AG09319 (cell line): ENCODE data around the gene PPP1R7.

ENCODE experiments used
- DNase-seq: peaks from one replicate; pipeline ENCODE4 v3.0.0-alpha.2; 2010; ENCODE audit warnings: low read depth; ENCODE audit errors: extremely low read depth
- TF ChIP-seq, protein P1 (sequence below): IDR thresholded peaks from 2 replicates; pipeline ENCODE4 v1.5.1; 2011; ENCODE audit warnings: low read depth, mild to moderate bottlenecking, inconsistent platforms, low read length, moderate library complexity

The PPP1R7 gene

DNA sequence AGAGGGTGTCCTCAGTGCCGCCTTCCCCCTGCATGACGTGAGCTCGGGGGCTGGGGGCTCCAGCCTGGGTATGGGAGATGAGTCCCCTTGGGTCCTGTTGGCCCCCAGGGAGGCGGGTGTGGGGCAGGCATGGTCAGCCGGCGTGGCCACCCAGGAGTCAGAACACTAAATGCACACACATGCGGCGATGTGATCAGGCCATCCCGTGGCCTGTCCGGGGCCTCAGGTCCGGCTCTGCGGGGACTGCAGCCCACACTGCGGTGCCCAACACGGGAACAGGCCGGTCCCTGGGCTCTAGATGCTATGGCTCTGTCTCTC lies 52.0 kb downstream of the PPP1R7 start:
- DNase-seq = no peak
- TF ChIP-seq, protein P1, sequence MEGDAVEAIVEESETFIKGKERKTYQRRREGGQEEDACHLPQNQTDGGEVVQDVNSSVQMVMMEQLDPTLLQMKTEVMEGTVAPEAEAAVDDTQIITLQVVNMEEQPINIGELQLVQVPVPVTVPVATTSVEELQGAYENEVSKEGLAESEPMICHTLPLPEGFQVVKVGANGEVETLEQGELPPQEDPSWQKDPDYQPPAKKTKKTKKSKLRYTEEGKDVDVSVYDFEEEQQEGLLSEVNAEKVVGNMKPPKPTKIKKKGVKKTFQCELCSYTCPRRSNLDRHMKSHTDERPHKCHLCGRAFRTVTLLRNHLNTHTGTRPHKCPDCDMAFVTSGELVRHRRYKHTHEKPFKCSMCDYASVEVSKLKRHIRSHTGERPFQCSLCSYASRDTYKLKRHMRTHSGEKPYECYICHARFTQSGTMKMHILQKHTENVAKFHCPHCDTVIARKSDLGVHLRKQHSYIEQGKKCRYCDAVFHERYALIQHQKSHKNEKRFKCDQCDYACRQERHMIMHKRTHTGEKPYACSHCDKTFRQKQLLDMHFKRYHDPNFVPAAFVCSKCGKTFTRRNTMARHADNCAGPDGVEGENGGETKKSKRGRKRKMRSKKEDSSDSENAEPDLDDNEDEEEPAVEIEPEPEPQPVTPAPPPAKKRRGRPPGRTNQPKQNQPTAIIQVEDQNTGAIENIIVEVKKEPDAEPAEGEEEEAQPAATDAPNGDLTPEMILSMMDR = no peak

DNA sequence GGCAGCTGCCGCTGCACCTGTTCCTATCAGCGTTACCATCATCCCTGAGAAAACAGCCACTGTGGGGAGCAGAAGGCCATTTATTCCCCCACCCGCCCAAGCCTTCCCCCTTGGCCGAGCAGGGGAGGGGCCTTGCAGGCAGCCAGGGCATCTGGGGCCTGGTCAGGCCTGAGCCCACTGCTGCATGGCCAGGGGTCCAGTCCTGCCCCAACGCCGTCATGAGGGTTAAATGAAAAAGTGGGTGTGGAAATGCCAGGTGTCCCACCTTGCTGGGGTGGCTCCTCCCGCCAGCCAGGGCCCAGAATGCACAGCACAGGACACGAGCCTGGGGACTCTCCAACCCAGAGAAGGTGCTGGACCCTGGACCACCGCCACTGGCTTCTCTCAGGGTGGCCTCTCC lies 52.4 kb downstream of the PPP1R7 start:
- TF ChIP-seq, protein P1 = no peak
- DNase-seq = no peak

DNA sequence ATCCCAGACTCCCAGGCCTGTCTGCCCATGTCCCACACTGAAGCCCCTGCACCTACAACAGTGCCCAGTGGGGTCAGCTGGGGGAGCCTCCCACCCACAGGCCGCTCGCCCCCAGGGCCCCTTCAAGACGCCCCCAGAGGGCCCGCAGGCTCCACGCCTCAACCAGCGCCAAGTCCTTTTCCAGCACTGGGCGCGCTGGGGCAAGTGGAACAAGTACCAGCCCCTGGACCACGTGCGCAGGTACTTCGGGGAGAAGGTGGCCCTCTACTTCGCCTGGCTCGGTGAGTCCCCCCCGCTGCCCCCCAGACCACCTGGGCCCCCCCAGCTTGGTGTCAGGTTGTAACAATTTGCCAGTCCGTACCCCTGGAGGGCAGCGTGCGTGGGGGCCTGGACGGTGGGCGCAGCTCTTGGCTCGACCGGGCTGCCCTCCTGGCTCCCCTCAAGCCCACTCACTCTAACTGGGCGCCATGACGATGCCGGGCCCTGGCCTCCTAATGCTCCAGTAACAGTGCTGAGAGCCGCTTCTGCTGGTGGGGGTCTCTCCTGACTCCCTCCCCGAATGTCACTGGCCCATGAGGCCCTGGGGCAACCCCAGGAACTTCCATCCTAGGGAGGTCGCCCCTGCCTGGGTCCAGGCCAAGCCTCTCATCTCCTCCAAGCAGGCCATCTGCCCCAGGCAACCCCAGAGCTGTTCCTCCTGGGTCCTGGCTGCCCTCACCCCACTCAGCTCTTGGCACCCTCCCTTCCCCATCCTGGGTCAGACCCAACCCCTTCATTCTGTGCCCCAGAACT lies 53.1 kb downstream of the PPP1R7 start:
- TF ChIP-seq, protein P1 = no peak
- DNase-seq = no peak

DNA sequence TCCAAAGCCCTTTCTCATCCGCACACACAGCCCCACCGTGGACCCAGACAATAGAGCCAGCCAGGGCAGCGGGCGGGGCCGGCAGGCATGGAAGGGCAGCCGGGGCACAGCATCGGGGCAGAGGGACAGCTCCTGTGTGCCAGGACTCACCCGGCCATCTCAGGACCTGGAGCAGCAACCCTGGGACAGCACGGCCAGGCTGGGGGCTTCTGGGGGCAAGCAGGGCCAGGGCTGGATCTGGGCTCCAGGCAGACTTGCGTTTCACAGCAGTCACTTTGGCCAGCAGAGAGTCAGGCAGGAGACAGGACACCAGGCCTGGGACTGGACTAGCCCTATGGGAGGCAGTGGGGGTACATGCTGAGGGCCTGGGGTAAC lies 53.7 kb downstream of the PPP1R7 start:
- TF ChIP-seq, protein P1 = no peak
- DNase-seq = no peak

DNA sequence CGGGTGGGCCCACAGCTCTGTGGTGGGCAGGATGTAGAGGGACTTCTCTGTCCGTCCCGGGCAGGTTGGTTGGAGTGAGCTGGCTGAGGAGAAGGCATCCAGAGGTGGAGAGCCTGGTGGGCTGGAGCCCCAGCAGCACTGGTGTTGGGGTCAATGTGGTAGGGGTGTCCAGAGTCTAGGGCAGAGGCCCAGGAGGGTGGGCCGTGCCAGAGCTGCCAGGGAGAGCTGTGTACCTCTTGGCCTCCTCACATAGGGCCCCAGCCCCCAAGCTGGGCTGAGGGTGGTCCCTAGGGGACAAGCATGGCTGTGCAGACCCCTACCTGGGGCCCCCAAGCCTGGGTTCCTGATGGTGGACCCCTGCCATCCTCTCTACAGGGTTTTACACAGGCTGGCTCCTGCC lies 54.2 kb downstream of the PPP1R7 start:
- TF ChIP-seq, protein P1 = no peak
- DNase-seq = no peak

DNA sequence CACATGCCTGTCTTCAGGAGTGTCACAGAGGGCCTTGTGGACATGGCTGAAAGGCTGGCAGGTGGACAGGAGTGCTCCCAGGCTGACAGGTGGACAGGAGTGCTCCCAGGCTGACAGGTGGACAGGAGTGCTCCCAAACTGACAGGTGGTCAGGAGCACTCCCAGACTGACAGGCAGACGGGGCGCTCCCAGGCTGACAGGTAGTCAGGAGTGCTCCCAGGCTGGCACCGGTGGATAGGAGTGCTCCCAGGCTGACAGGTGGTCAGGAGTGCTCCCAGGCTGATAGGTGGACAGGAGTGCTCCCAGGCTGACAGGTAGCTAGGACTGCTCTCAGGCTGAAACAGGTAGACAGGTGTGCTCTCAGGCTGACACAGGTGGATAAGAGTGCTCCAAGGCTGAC lies 54.8 kb downstream of the PPP1R7 start:
- TF ChIP-seq, protein P1 = no peak
- no peak for DNase-seq

DNA sequence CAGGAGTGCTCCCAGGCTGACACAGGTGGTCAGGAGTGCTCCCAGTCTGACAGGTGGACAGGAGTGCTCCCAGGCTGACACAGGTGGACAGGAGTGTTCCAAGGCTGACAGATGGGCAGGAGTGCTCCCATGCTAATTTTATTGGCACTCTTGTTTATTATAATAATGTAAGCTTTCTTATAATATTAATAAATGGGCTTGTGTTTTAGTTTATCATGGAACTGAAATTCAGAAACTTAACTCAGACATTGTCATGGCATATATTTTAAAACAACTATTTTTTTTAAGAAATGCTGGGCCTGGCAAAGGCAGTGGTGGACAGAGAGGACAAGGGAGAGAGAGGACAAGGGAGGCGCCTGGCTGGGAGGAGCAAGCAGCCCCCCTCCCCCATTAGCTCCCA lies 56.9 kb downstream of the PPP1R7 start:
- TF ChIP-seq, protein P1 = no peak
- DNase-seq = no peak
